Calu3 (cell line): ENCODE measurements around the gene MAOB. TPM values are rescaled to one million over a fixed set of nuclear protein-coding genes. Genes with fewer than 3 reads are reported as not detected.

Source experiments
- BruUV-seq: library from RNA; stranded (reverse); fragments of 400-500 nt; replicated peaks from 2 replicates; lab custom pipeline; 2021; lab: Mats Ljungman, UMichigan
- CTCF ChIA-PET: fragments of 300-600 bp; sonication (Branson Sonifier 250); formaldehyde crosslinking; loops from one replicate; lab custom pipeline; 2022; ENCODE audit warnings: antibody characterized with exemption; lab: Charles Lee
- DNase-seq: peaks from one replicate; pipeline ENCODE4 v3.0.0; 2022
- H3K27ac Mint-ChIP-seq: one replicate; pipeline ENCODE4 v1.8.0; 2022; ENCODE audit warnings: mixed read lengths; ENCODE audit not compliant: unreplicated experiment
- H3K27me3 Mint-ChIP-seq: one replicate; pipeline ENCODE4 v1.8.0; 2022; ENCODE audit warnings: mixed read lengths; ENCODE audit not compliant: unreplicated experiment
- H3K36me3 Mint-ChIP-seq: one replicate; pipeline ENCODE4 v1.8.0; 2022; ENCODE audit warnings: mild to moderate bottlenecking, moderate library complexity, mixed read lengths; ENCODE audit not compliant: insufficient read depth, unreplicated experiment
- H3K4me1 Mint-ChIP-seq: one replicate; pipeline ENCODE4 v1.8.0; 2022; ENCODE audit warnings: mild to moderate bottlenecking, low read depth, mixed read lengths; ENCODE audit not compliant: unreplicated experiment
- H3K4me3 Mint-ChIP-seq: one replicate; pipeline ENCODE4 v1.8.0; 2022; ENCODE audit warnings: mild to moderate bottlenecking, low read depth, moderate library complexity, mixed read lengths; ENCODE audit not compliant: unreplicated experiment
- H3K9me3 Mint-ChIP-seq: one replicate; pipeline ENCODE4 v1.8.0; 2022; ENCODE audit warnings: low read depth, mixed read lengths; ENCODE audit not compliant: unreplicated experiment
- intact Hi-C: fragments of 100-400 bp; cut with micrococcal nuclease; formaldehyde crosslinking; loops from one replicate; pipeline ENCODE4 v1.10.0; 2022; ENCODE audit not compliant: unreplicated experiment
- total RNA-seq: library from RNA; stranded (reverse); gene quantifications from 2 replicates; pipeline ENCODE4 v1.2.3, GENCODE V29; 2022
- TF ChIP-seq, protein P1 (sequence below): fragments of 200-600 bp; IDR thresholded peaks from one replicate; pipeline ENCODE4 v1.8.0; 2022; ENCODE audit warnings: antibody characterized with exemption; ENCODE audit not compliant: unreplicated experiment

MAOB gene
- total RNA-seq, 1 experiment from 2014 or later = 56.8 TPM

DNA sequence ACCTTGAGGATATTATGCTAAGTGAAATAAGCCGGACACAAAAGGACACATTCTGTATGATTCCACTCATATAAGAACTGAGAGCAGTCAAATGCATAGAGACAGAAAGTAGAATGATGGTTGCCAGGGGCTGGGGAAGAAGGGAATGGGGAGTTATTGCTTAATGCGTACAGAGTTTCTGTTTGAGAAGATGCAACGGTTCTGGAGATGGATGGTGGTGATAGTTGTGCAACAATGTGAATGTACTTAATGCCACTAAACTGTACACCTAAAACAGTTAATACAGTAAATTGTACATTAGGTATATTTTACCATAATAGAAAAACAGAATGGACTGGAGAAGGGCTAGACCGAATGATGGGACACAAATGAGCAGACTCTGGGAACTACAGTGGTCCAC lies 15.8 kb downstream of the MAOB start:
- no peaks in the 10 kb centered on the region for H3K27me3 Mint-ChIP-seq
- peaks cover 4% of the 10 kb centered on the region for H3K36me3 Mint-ChIP-seq
- peaks cover 54% of the 10 kb centered on the region for H3K4me1 Mint-ChIP-seq
- CTCF ChIA-PET = no interaction called here
- no peak overlapping the region for H3K4me3 Mint-ChIP-seq
- BruUV-seq = no TSS peak
- TF ChIP-seq, protein P1, sequence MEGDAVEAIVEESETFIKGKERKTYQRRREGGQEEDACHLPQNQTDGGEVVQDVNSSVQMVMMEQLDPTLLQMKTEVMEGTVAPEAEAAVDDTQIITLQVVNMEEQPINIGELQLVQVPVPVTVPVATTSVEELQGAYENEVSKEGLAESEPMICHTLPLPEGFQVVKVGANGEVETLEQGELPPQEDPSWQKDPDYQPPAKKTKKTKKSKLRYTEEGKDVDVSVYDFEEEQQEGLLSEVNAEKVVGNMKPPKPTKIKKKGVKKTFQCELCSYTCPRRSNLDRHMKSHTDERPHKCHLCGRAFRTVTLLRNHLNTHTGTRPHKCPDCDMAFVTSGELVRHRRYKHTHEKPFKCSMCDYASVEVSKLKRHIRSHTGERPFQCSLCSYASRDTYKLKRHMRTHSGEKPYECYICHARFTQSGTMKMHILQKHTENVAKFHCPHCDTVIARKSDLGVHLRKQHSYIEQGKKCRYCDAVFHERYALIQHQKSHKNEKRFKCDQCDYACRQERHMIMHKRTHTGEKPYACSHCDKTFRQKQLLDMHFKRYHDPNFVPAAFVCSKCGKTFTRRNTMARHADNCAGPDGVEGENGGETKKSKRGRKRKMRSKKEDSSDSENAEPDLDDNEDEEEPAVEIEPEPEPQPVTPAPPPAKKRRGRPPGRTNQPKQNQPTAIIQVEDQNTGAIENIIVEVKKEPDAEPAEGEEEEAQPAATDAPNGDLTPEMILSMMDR = no peak
- peak overlapping the region; percentile 78 for H3K27ac Mint-ChIP-seq
- no peaks in the 10 kb centered on the region for H3K9me3 Mint-ChIP-seq
- intact Hi-C loops = no loop called here
- no peak for DNase-seq

DNA sequence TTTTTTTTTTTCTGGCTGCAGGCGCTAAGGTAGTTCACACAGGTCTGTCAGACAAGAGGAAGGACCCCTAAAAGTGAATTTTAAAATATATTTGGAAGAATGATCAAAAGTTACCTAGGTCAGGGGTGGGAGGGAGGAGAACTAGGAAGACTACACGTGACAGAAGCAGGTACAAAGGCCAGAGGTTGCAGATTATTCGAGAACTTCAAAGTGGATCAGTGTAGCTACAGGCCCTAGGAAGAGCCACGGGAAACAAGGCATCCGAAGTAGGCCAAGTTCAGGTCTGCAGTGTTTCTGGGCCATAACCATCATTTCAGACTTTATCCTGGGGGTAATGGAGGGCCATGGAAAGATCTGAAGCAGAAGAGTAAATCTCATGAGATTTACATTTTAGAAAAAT lies 16.5 kb downstream of the MAOB start:
- Mint-ChIP-seq H3K4me1 (peaks cover 48% of the 10 kb centered on the region), H3K27me3 (no peaks in the 10 kb centered on the region), H3K9me3 (no peaks in the 10 kb centered on the region), H3K4me3 (no peak overlapping the region), H3K36me3 (peaks cover 5% of the 10 kb centered on the region), H3K27ac (peak overlapping the region; percentile 78)
- no TSS peak for BruUV-seq
- intact Hi-C loops = no loop called here
- CTCF ChIA-PET = interaction anchor here (0.6 kb wide), 1 partner anchor 17 kb away, joined by 4 read pairs; the partner anchor contains the start of gene MAOB
- DNase-seq = no peak
- TF ChIP-seq, protein P1 = no peak

DNA sequence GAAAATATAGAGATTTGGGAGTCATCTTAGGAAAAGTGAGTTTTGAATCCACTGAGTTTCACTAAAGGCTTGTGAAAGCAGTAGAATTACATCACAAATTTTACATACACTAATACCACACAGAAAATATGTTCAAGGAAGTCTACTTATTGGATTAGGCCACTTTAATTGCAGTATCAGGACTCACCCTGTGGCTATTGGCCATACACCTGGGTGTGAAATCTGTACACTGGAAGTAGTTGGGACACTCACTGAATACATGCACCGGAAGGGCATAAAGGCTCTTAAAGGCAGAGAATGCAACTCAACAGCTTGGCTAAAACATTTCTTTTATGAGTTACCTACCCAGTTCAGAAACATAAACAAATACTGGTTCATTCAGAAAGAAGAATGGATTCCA lies 19.8 kb downstream of the MAOB start:
- Mint-ChIP-seq H3K9me3 (no peaks in the 10 kb centered on the region), H3K4me3 (no peak overlapping the region), H3K27ac (no peak overlapping the region), H3K27me3 (no peaks in the 10 kb centered on the region), H3K4me1 (peaks cover 33% of the 10 kb centered on the region), H3K36me3 (peaks cover 5% of the 10 kb centered on the region)
- BruUV-seq = no TSS peak
- no peak for DNase-seq
- intact Hi-C loops = no loop called here
- CTCF ChIA-PET = no interaction called here
- TF ChIP-seq, protein P1 = no peak

DNA sequence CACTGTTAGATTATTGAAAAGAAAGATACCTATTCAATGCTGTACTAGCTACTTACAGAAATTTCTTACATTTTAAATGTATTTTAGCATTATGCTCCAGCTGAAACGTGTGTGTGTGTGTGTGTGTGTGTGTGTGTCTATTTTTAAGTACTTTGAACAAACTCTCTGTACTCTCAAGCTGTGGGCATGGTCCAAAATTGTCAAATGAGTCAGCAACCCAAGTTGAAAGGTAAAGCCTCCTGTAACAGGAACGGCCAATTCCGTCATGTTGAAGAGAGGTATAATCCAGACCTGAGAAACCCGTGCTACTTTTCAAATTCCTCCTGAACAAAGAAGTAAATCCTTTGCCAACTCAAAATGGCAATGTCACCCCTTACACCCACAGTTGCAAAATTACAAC lies 20.5 kb downstream of the MAOB start:
- Mint-ChIP-seq H3K9me3 (no peaks in the 10 kb centered on the region), H3K27me3 (no peaks in the 10 kb centered on the region), H3K4me1 (peaks cover 26% of the 10 kb centered on the region), H3K27ac (no peak overlapping the region), H3K36me3 (peaks cover 5% of the 10 kb centered on the region), H3K4me3 (no peak overlapping the region)
- intact Hi-C loops = no loop called here
- CTCF ChIA-PET = no interaction called here
- TF ChIP-seq, protein P1 = no peak
- BruUV-seq = no TSS peak
- DNase-seq = peak; percentile 52
